ENCODE measurements around the gene NBEA.

Gene NBEA

GRCh38 chr13:35469806-35470525, 527.9 kb downstream of the NBEA start:
- TF ChIP-seq, protein P1, sequence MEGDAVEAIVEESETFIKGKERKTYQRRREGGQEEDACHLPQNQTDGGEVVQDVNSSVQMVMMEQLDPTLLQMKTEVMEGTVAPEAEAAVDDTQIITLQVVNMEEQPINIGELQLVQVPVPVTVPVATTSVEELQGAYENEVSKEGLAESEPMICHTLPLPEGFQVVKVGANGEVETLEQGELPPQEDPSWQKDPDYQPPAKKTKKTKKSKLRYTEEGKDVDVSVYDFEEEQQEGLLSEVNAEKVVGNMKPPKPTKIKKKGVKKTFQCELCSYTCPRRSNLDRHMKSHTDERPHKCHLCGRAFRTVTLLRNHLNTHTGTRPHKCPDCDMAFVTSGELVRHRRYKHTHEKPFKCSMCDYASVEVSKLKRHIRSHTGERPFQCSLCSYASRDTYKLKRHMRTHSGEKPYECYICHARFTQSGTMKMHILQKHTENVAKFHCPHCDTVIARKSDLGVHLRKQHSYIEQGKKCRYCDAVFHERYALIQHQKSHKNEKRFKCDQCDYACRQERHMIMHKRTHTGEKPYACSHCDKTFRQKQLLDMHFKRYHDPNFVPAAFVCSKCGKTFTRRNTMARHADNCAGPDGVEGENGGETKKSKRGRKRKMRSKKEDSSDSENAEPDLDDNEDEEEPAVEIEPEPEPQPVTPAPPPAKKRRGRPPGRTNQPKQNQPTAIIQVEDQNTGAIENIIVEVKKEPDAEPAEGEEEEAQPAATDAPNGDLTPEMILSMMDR (conservative IDR thresholded peaks at IDR 0.05), result no peak
- TF ChIP-seq ZFX (IDR thresholded peaks at IDR 0.05), result no peak
- no peak overlapping the region for H3K27ac ChIP-seq

- no peak overlapping the region for H3K27ac ChIP-seq
- TF ChIP-seq, protein P1 (conservative IDR thresholded peaks at IDR 0.05), result no peak
- no peak for TF ChIP-seq ZFX (IDR thresholded peaks at IDR 0.05)
Measured at GRCh38 chr13:35470671-35471661, 528.9 kb downstream of the NBEA start.

DNA sequence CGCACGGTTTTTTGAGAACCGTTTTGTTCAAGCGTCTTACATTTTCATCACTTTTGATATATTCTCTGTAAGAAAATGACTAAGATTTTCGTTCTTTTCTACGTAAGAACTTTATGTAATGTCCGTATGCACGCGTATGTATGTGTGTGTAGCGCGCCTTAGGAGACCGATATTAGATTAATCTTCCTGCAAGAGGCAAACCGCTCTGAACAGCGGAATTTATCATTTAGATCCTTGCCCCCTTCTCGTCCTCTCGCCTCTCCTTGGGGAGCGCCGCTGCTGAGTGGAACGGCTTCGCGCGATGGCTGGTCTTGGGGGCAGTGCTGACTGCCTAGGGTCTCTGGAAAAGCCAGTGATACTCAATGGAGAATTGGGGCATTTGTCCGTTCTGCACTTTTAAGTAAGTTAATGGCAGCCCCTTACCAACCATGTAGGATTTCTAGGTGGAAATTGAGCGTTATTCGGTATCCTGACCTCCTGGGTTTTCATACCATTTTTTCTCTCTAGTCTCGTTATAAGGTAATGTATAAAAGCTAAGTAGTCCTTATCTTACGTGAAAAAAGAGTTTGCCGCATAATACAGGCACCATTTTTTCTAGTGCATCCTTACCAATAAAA, 529.7 kb downstream of the NBEA start:
- TF ChIP-seq, protein P1 (conservative IDR thresholded peaks at IDR 0.05), result no peak
- no peak for TF ChIP-seq ZFX (IDR thresholded peaks at IDR 0.05)
- no peak overlapping the region for H3K27ac ChIP-seq

DNA sequence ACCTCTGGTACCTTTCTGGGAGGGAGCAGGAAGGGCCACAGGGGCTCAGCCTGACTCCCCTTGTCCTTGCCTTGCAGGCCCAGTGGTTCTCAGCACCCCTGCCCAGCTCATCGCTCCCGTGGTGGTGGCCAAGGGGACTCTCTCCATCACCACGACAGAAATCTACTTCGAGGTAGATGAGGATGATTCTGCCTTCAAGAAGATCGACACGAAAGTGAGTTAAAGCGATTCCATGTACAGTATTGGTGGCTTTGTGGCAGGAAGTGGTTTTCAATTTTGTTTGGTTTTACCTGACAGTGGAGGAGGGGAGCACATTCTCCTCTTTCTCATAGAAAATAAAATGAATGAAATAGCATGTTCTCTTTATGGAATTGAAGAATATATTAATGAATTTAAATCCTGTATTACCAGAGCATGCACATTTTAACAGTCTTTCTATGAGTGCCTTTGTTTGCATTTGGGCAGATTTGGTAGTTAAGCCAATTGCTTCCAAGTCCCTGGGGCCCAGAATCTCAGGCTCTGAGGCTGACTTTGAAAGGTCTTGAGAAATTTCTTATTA, 530.3 kb downstream of the NBEA start:
- TF ChIP-seq ZFX (IDR thresholded peaks at IDR 0.05), result no peak
- TF ChIP-seq, protein P1 (conservative IDR thresholded peaks at IDR 0.05), result no peak
- H3K27ac ChIP-seq, result no peak overlapping the region

- H3K27ac ChIP-seq, result no peak overlapping the region
- no peak for TF ChIP-seq ZFX (IDR thresholded peaks at IDR 0.05)
- TF ChIP-seq, protein P1 (conservative IDR thresholded peaks at IDR 0.05), result no peak
Measured at GRCh38 chr13:35473206-35473775, 531.2 kb downstream of the NBEA start.

DNA sequence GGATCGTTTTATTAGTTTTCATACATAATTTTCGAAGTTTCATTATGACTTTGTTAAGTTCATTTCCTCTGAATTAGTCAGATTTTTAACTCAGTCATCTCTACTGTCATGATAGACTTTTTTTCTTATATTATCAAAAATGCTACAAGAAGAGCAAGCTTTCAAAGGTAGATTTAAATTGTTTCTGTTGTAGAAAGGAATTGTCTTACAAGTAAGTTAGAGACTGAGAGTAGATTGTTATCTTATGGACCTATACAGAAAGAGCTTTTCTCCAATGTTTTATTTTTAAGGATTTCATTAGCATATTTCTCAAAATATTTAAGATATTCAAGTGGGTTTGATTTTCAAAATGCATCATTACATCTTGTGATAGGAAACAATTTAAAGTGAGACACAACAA, 531.7 kb downstream of the NBEA start:
- no peak overlapping the region for H3K27ac ChIP-seq
- TF ChIP-seq ZFX (IDR thresholded peaks at IDR 0.05), result no peak
- TF ChIP-seq, protein P1 (conservative IDR thresholded peaks at IDR 0.05), result no peak
